ENCODE measurements around the gene ADGRE1.
A peak's percentile ranks its signal among the peaks of the same experiment; 100 is the strongest.

The ADGRE1 gene

GRCh38 chr19:6935618-6936017 is 48.2 kb downstream of the ADGRE1 start:
- no peak for DNase-seq
- in situ Hi-C loops (cut with MboI; ENCODE audit: low pct_unique_long_range_greater_than_20kb, low sequenced_read_pairs), result no loop called here

- in situ Hi-C loops (cut with MboI; ENCODE audit: low pct_unique_long_range_greater_than_20kb, low sequenced_read_pairs), result no loop called here
- DNase-seq, result no peak
Measured at GRCh38 chr19:6945733-6946132, 58.4 kb downstream of the ADGRE1 start.

GRCh38 chr19:6947745-6948144 is 60.4 kb downstream of the ADGRE1 start:
- in situ Hi-C loops (cut with MboI; ENCODE audit: low pct_unique_long_range_greater_than_20kb, low sequenced_read_pairs), result no loop called here
- DNase-seq, result peak; percentile 46

GRCh38 chr19:6948884-6949283 is 61.5 kb downstream of the ADGRE1 start:
- DNase-seq, result no peak
- in situ Hi-C loops (cut with MboI; ENCODE audit: low pct_unique_long_range_greater_than_20kb, low sequenced_read_pairs), result no loop called here

- DNase-seq, result no peak
- in situ Hi-C loops (cut with MboI; ENCODE audit: low pct_unique_long_range_greater_than_20kb, low sequenced_read_pairs), result no loop called here
Measured at GRCh38 chr19:6952956-6953355, 65.6 kb downstream of the ADGRE1 start.

- in situ Hi-C loops (cut with MboI; ENCODE audit: low pct_unique_long_range_greater_than_20kb, low sequenced_read_pairs), result no loop called here
- no peak for DNase-seq
Measured at GRCh38 chr19:6955082-6955481, 67.7 kb downstream of the ADGRE1 start.

GRCh38 chr19:6956573-6956972 is 69.2 kb downstream of the ADGRE1 start:
- no peak for DNase-seq
- in situ Hi-C loops (cut with MboI; ENCODE audit: low pct_unique_long_range_greater_than_20kb, low sequenced_read_pairs), result no loop called here

- DNase-seq, result no peak
- in situ Hi-C loops (cut with MboI; ENCODE audit: low pct_unique_long_range_greater_than_20kb, low sequenced_read_pairs), result no loop called here
Measured at GRCh38 chr19:6958791-6959190, 71.4 kb downstream of the ADGRE1 start.

GRCh38 chr19:6963244-6963852 is 76.0 kb downstream of the ADGRE1 start:
- in situ Hi-C loops (cut with MboI; ENCODE audit: low pct_unique_long_range_greater_than_20kb, low sequenced_read_pairs), result no loop called here
- peak; percentile 18 for DNase-seq

- in situ Hi-C loops (cut with MboI; ENCODE audit: low pct_unique_long_range_greater_than_20kb, low sequenced_read_pairs), result no loop called here
- peak; percentile 32 for DNase-seq
Measured at GRCh38 chr19:6963937-6964336, 76.6 kb downstream of the ADGRE1 start.

GRCh38 chr19:6967967-6968366 is 80.6 kb downstream of the ADGRE1 start:
- in situ Hi-C loops (cut with MboI; ENCODE audit: low pct_unique_long_range_greater_than_20kb, low sequenced_read_pairs), result no loop called here

GRCh38 chr19:6969490-6969889 is 82.1 kb downstream of the ADGRE1 start:
- in situ Hi-C loops (cut with MboI; ENCODE audit: low pct_unique_long_range_greater_than_20kb, low sequenced_read_pairs), result no loop called here
- DNase-seq, result no peak

More at GRCh38 chr19:6967967-6968366, 80.6 kb downstream of the ADGRE1 start:
- peak; percentile 47 for DNase-seq

GRCh38 chr19:6970021-6970420 is 82.6 kb downstream of the ADGRE1 start:
- in situ Hi-C loops (cut with MboI; ENCODE audit: low pct_unique_long_range_greater_than_20kb, low sequenced_read_pairs), result no loop called here
- DNase-seq, result peak; percentile 58

- in situ Hi-C loops (cut with MboI; ENCODE audit: low pct_unique_long_range_greater_than_20kb, low sequenced_read_pairs), result no loop called here
- peak; percentile 85 for DNase-seq
Measured at GRCh38 chr19:6970443-6970842, 83.1 kb downstream of the ADGRE1 start.

GRCh38 chr19:6971366-6971765 is 84.0 kb downstream of the ADGRE1 start:
- in situ Hi-C loops (cut with MboI; ENCODE audit: low pct_unique_long_range_greater_than_20kb, low sequenced_read_pairs), result no loop called here
- no peak for DNase-seq

GRCh38 chr19:6976197-6976596 is 88.8 kb downstream of the ADGRE1 start:
- in situ Hi-C loops (cut with MboI; ENCODE audit: low pct_unique_long_range_greater_than_20kb, low sequenced_read_pairs), result no loop called here

GRCh38 chr19:6979399-6979798 is 92.0 kb downstream of the ADGRE1 start:
- in situ Hi-C loops (cut with MboI; ENCODE audit: low pct_unique_long_range_greater_than_20kb, low sequenced_read_pairs), result no loop called here
- no peak for DNase-seq

More at GRCh38 chr19:6976197-6976596, 88.8 kb downstream of the ADGRE1 start:
- DNase-seq, result no peak

GRCh38 chr19:6983448-6983847 is 96.1 kb downstream of the ADGRE1 start:
- no peak for DNase-seq
- in situ Hi-C loops (cut with MboI; ENCODE audit: low pct_unique_long_range_greater_than_20kb, low sequenced_read_pairs), result no loop called here

- in situ Hi-C loops (cut with MboI; ENCODE audit: low pct_unique_long_range_greater_than_20kb, low sequenced_read_pairs), result no loop called here
- DNase-seq, result no peak
Measured at GRCh38 chr19:6987850-6988249, 100.5 kb downstream of the ADGRE1 start.

- DNase-seq, result no peak
- in situ Hi-C loops (cut with MboI; ENCODE audit: low pct_unique_long_range_greater_than_20kb, low sequenced_read_pairs), result no loop called here
Measured at GRCh38 chr19:6988257-6988656, 100.9 kb downstream of the ADGRE1 start.

Data from KBM-7 (cell line).